HepG2 (cell line): Measurements from ENCODE around the gene ACBD6. TPM values are rescaled to one million over a fixed set of nuclear protein-coding genes. Genes with fewer than 3 reads are reported as not detected.

Source experiments
- ATAC-seq: fragments of 200-7000 bp; cut with Tn5 transposase; 3 replicates; pipeline ENCODE4 v1.9.1; 2020; ENCODE audit warnings: mild to moderate bottlenecking, moderate library complexity
- BruUV-seq: library from RNA; stranded (reverse); fragments of 400-500 nt; replicated peaks from 2 replicates; lab custom pipeline; 2021; lab: Mats Ljungman, UMichigan
- CTCF ChIA-PET: fragments of 300-600 bp; formaldehyde crosslinking; extraction: SDS; loops from one replicate; lab custom pipeline; 2021; ENCODE audit warnings: low total read pairs, inconsistent platforms, low intra/inter-chr PET ratio; lab: Yijun Ruan, JAX
- POLR2A ChIA-PET: fragments of 350-600 bp; sonication (Branson Sonifier 250); formaldehyde crosslinking; loops from one replicate; lab custom pipeline; 2020; ENCODE audit warnings: antibody characterized with exemption, inconsistent platforms; lab: Yijun Ruan, JAX
- DNase-seq: peaks from one replicate; pipeline ENCODE4 v3.0.0-alpha.2; 2015; ENCODE audit warnings: low spot score
- FAIRE-seq: peaks from 3 replicates; lab custom pipeline; 2011; peaks lifted over from hg19 to GRCh38; lab: Jason Lieb, UNC
- H2AFZ ChIP-seq: one replicate; pipeline ENCODE4 v1.6.1; 2011; ENCODE audit warnings: low read length, inconsistent platforms
- H3K27ac ChIP-seq: fragments of 300-600 bp; 3 replicates; pipeline ENCODE4 v1.8.0; 2011; ENCODE audit warnings: mixed run types, mild to moderate bottlenecking, mixed read lengths, low read length, inconsistent platforms; ENCODE audit not compliant: insufficient read depth; ENCODE audit errors: extremely low read length
- H3K27me3 ChIP-seq, 2 experiments: fragments of 200-600 bp in 1 of 2; 2 replicates in 1 of 2; 3 replicates in 1 of 2; pipeline versions ENCODE4 v1.6.0 to v1.8.0; 2011; ENCODE audit warnings: low read length in 2 of 2, mild to moderate bottlenecking in 2 of 2, moderate library complexity in 2 of 2, inconsistent platforms in 1 of 2; ENCODE audit not compliant: insufficient read depth in 2 of 2, control insufficient read depth in 1 of 2
- H3K36me3 ChIP-seq, 2 experiments: fragments of 200-600 bp in 1 of 2; replicated peaks in 1 of 2; 2 replicates in 1 of 2; 3 replicates in 1 of 2; pipeline versions ENCODE4 v1.5.1 to v1.8.0; 2011; ENCODE audit warnings: low read length in 2 of 2, inconsistent platforms in 1 of 2; ENCODE audit not compliant: insufficient read depth in 2 of 2, control insufficient read depth in 1 of 2
- H3K4me1 ChIP-seq: 2 replicates; pipeline ENCODE4 v1.5.1; 2012; ENCODE audit warnings: low read length, inconsistent platforms; ENCODE audit not compliant: insufficient read depth
- H3K4me2 ChIP-seq: 2 replicates; pipeline ENCODE4 v1.6.0; 2011; ENCODE audit warnings: low read depth, low read length, inconsistent platforms
- H3K4me3 ChIP-seq, 3 experiments: fragments of 200-600 bp in 1 of 3; sonication (generic), shearing (Covaris generic) in 1 of 3; replicated peaks in 1 of 3; 2 replicates each; pipeline ENCODE4 v1.5.1; 2011 to 2016; ENCODE audit warnings: low read length in 3 of 3, inconsistent platforms in 2 of 3, low read depth in 2 of 3, mild to moderate bottlenecking in 2 of 3, control low read depth in 1 of 3, mixed read lengths in 1 of 3; ENCODE audit not compliant: insufficient read depth in 1 of 3
- H3K79me2 ChIP-seq: one replicate; pipeline ENCODE4 v1.6.1; 2011; ENCODE audit warnings: low read length, inconsistent platforms; ENCODE audit not compliant: insufficient read depth
- H3K9ac ChIP-seq: 2 replicates; pipeline ENCODE4 v1.6.0; 2011; ENCODE audit warnings: mild to moderate bottlenecking, low read depth, low read length, inconsistent platforms; ENCODE audit not compliant: insufficient read depth
- H3K9me3 ChIP-seq: 2 replicates; pipeline ENCODE4 v1.5.1; 2012; ENCODE audit warnings: mild to moderate bottlenecking, low read length
- H4K20me1 ChIP-seq: 2 replicates; pipeline ENCODE4 v1.6.0; 2011; ENCODE audit warnings: inconsistent platforms, mild to moderate bottlenecking, low read length, moderate library complexity; ENCODE audit not compliant: insufficient read depth
- ASH2L ChIP-seq: fragments of 300-600, 200-600 bp; sonication (generic); IDR thresholded peaks from 2 replicates; pipeline ENCODE4 v1.7.0; 2017; ENCODE audit warnings: low read depth, mild to moderate bottlenecking, moderate library complexity, mixed read lengths, low read length; ENCODE audit not compliant: insufficient read length
- CREB1 ChIP-seq, 2 experiments: fragments of 450-650 bp in 1 of 2; IDR thresholded peaks; 2 replicates each; pipeline ENCODE4 v1.6.1; 2016 to 2017; ENCODE audit warnings: control low read depth in 1 of 2, mild to moderate bottlenecking in 1 of 2, missing compliant biosample characterization in 1 of 2, missing genetic modification characterization in 1 of 2
- ELF4 ChIP-seq: sonication (generic); formaldehyde crosslinking; IDR thresholded peaks from 2 replicates; pipeline ENCODE4 v1.5.0; 2020; ENCODE audit warnings: missing genetic modification reagents, mild to moderate bottlenecking, moderate library complexity, borderline replicate concordance
- FOXK1 ChIP-seq: sonication (generic); formaldehyde crosslinking; IDR thresholded peaks from 2 replicates; pipeline ENCODE4 v1.4.0; 2020; ENCODE audit warnings: low read depth, missing genetic modification reagents, borderline replicate concordance
- GTF3A ChIP-seq: sonication (generic); formaldehyde crosslinking; conservative IDR thresholded peaks from 2 replicates; pipeline ENCODE4 v1.4.0; 2020; ENCODE audit warnings: mild to moderate bottlenecking, missing genetic modification reagents
- HDAC1 ChIP-seq: sonication (generic); formaldehyde crosslinking; IDR thresholded peaks from 2 replicates; pipeline ENCODE4 v1.5.1; 2020; ENCODE audit warnings: mild to moderate bottlenecking, missing genetic modification reagents
- MLLT10 ChIP-seq: sonication (generic); formaldehyde crosslinking; IDR thresholded peaks from 2 replicates; pipeline ENCODE4 v1.4.0; 2020; ENCODE audit warnings: missing genetic modification reagents
- WIZ ChIP-seq: sonication (generic); formaldehyde crosslinking; IDR thresholded peaks from 2 replicates; pipeline ENCODE4 v1.5.1; 2020; ENCODE audit warnings: mild to moderate bottlenecking, missing genetic modification reagents
- ZNF274 ChIP-seq: sonication (generic); formaldehyde crosslinking; IDR thresholded peaks from 2 replicates; pipeline ENCODE4 v1.5.1; 2020; ENCODE audit warnings: mild to moderate bottlenecking, missing genetic modification reagents
- ZNF275 ChIP-seq: sonication (generic); formaldehyde crosslinking; IDR thresholded peaks from 2 replicates; pipeline ENCODE4 v1.8.0; 2022; ENCODE audit warnings: missing genetic modification reagents, mild to moderate bottlenecking, inconsistent platforms, borderline replicate concordance
- ZNF749 ChIP-seq: sonication (generic); formaldehyde crosslinking; IDR thresholded peaks from 2 replicates; pipeline ENCODE4 v1.8.0; 2022; ENCODE audit warnings: mild to moderate bottlenecking, missing genetic modification reagents, moderate library complexity, borderline replicate concordance
- ZNF879 ChIP-seq: sonication (generic); formaldehyde crosslinking; IDR thresholded peaks from 2 replicates; pipeline ENCODE4 v1.8.1; 2023; ENCODE audit warnings: missing genetic modification reagents
- WGBS: methylation state at CpG from one replicate; pipeline ENCODE4 v1.1.6; 2017; ENCODE audit warnings: low lambda C conversion rate; 5-methylcytosine and 5-hydroxymethylcytosine counted together
- in situ Hi-C: cut with HindIII; loops from 2 replicates; pipeline ENCODE4 v1.10.0; 2017; ENCODE audit warnings: low pct_unique_long_range_greater_than_20kb; ENCODE audit not compliant: extremely low pct_ligation_motif_present
- intact Hi-C: fragments of 100-400 bp; cut with micrococcal nuclease; formaldehyde crosslinking; loops from one replicate; pipeline ENCODE4 v1.10.0; 2022; ENCODE audit not compliant: unreplicated experiment
- polyA plus RNA-seq, 8 experiments: library from polyadenylated mRNA; depleted of rRNA in 3 of 8; stranded (reverse) in 7 of 8; unstranded in 1 of 8; fragments of >200 nt; fragmentation: Illumina TruSeq in 4 of 8; extraction: Trizol in 4 of 8; gene quantifications; 2 replicates each; pipeline versions ENCODE4 v1.2.1 to v1.2.3, GENCODE V29; 2011 to 2016; ENCODE audit warnings: low read depth in 4 of 8, missing spikeins in 1 of 8, mixed read lengths in 1 of 8; ENCODE audit not compliant: insufficient read depth in 1 of 8
- total RNA-seq, 5 experiments: library from RNA; depleted of rRNA; stranded (reverse); fragments of >200 nt; fragmentation: Illumina TruSeq; extraction: Trizol; gene quantifications; 2 replicates each; pipeline ENCODE4 v1.2.3, GENCODE V29; 2016; ENCODE audit warnings: low read depth in 1 of 5
- TF ChIP-seq, protein P1 (sequence below): sonication (generic); IDR thresholded peaks from 2 replicates; pipeline ENCODE4 v1.6.1; 2016; ENCODE audit warnings: low read depth, borderline replicate concordance
- TF ChIP-seq, protein P2 (sequence below): sonication (generic); formaldehyde crosslinking; IDR thresholded peaks from 2 replicates; pipeline ENCODE4 v1.4.0; 2020; ENCODE audit warnings: missing genetic modification reagents; ENCODE audit errors: not compliant biosample characterization
- TF ChIP-seq, protein P3 (sequence below): sonication (generic); formaldehyde crosslinking; IDR thresholded peaks from 2 replicates; pipeline ENCODE4 v1.5.1; 2020; ENCODE audit warnings: missing genetic modification reagents, mild to moderate bottlenecking, borderline replicate concordance
- TF ChIP-seq, protein P4 (sequence below): sonication (generic); formaldehyde crosslinking; conservative IDR thresholded peaks from 2 replicates; pipeline ENCODE4 v1.8.0; 2022; ENCODE audit warnings: low read depth, missing genetic modification reagents

The ACBD6 gene
- total and polyA plus RNA-seq, 2 of the 13 experiments (the other 11 are each of a cell fraction or from before 2014, with no cell fraction given) = 33.5 to 47.2 TPM

- H3K27ac ChIP-seq = no peak overlapping the region
- ATAC-seq = no peak
- H3K9ac ChIP-seq = no peak overlapping the region
- no peaks in the 10 kb centered on the region for H3K9me3 ChIP-seq
- H3K4me1 ChIP-seq = no peaks in the 10 kb centered on the region
- no peak overlapping the region for H3K4me2 ChIP-seq
- no peaks in the 10 kb centered on the region for H3K79me2 ChIP-seq
- FAIRE-seq = no peak
- DNase-seq = no peak
- intact Hi-C loops = no loop called here
- no TSS peak for BruUV-seq
- no peak overlapping the region for H3K4me3 ChIP-seq
- 54% methylated on average over 7 of the region's 7 CpGs for WGBS
- POLR2A ChIA-PET = no interaction called here
- TF ChIP-seq, protein P1, sequence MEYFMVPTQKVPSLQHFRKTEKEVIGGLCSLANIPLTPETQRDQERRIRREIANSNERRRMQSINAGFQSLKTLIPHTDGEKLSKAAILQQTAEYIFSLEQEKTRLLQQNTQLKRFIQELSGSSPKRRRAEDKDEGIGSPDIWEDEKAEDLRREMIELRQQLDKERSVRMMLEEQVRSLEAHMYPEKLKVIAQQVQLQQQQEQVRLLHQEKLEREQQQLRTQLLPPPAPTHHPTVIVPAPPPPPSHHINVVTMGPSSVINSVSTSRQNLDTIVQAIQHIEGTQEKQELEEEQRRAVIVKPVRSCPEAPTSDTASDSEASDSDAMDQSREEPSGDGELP = no peak
- TF ChIP-seq, protein P2, sequence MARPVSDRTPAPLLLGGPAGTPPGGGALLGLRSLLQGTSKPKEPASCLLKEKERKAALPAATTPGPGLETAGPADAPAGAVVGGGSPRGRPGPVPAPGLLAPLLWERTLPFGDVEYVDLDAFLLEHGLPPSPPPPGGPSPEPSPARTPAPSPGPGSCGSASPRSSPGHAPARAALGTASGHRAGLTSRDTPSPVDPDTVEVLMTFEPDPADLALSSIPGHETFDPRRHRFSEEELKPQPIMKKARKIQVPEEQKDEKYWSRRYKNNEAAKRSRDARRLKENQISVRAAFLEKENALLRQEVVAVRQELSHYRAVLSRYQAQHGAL = no peak
- no peak for TF ChIP-seq FOXK1 (CRISPR knock-in tag)
- TF ChIP-seq ZNF275 = no peak
- TF ChIP-seq ZNF749 (CRISPR knock-in tag) = no peak
- TF ChIP-seq, protein P3, sequence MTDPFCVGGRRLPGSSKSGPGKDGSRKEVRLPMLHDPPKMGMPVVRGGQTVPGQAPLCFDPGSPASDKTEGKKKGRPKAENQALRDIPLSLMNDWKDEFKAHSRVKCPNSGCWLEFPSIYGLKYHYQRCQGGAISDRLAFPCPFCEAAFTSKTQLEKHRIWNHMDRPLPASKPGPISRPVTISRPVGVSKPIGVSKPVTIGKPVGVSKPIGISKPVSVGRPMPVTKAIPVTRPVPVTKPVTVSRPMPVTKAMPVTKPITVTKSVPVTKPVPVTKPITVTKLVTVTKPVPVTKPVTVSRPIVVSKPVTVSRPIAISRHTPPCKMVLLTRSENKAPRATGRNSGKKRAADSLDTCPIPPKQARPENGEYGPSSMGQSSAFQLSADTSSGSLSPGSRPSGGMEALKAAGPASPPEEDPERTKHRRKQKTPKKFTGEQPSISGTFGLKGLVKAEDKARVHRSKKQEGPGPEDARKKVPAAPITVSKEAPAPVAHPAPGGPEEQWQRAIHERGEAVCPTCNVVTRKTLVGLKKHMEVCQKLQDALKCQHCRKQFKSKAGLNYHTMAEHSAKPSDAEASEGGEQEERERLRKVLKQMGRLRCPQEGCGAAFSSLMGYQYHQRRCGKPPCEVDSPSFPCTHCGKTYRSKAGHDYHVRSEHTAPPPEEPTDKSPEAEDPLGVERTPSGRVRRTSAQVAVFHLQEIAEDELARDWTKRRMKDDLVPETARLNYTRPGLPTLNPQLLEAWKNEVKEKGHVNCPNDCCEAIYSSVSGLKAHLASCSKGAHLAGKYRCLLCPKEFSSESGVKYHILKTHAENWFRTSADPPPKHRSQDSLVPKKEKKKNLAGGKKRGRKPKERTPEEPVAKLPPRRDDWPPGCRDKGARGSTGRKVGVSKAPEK = no peak
- no peak for TF ChIP-seq ZNF274 (CRISPR knock-in tag)
- no peak for TF ChIP-seq GTF3A (CRISPR knock-in tag)
- TF ChIP-seq CREB1 (IDR thresholded peaks at IDR 0.05) = no peak
- TF ChIP-seq CREB1 (CRISPR knock-in tag; IDR thresholded peaks at IDR 0.05) = no peak
- TF ChIP-seq ASH2L = no peak
- TF ChIP-seq, protein P4, sequence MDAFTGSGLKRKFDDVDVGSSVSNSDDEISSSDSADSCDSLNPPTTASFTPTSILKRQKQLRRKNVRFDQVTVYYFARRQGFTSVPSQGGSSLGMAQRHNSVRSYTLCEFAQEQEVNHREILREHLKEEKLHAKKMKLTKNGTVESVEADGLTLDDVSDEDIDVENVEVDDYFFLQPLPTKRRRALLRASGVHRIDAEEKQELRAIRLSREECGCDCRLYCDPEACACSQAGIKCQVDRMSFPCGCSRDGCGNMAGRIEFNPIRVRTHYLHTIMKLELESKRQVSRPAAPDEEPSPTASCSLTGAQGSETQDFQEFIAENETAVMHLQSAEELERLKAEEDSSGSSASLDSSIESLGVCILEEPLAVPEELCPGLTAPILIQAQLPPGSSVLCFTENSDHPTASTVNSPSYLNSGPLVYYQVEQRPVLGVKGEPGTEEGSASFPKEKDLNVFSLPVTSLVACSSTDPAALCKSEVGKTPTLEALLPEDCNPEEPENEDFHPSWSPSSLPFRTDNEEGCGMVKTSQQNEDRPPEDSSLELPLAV = no peak
- no peak for TF ChIP-seq HDAC1 (CRISPR knock-in tag)
- no peak for TF ChIP-seq WIZ
- no peak for TF ChIP-seq ZNF879 (CRISPR knock-in tag)
- no peak for TF ChIP-seq ELF4 (CRISPR knock-in tag)
- no peak for TF ChIP-seq MLLT10
- no peaks in the 10 kb centered on the region for H4K20me1 ChIP-seq
- CTCF ChIA-PET = no interaction called here
- peaks cover 2 to 4% of the 10 kb centered on the region in 2 experiments; a peak in 4 of 5 replicates for H3K27me3 ChIP-seq
- in situ Hi-C loops = no loop called here
- H3K36me3 ChIP-seq = no peaks in the 10 kb centered on the region
- H2AFZ ChIP-seq = no peak overlapping the region
These were observed 36.8 kb upstream of the ACBD6 start for GRCh38 chr1:180539136-180539535.
